ENCODE data around the gene LRR1.
A peak's percentile ranks its signal among the peaks of the same experiment; 100 is the strongest.
"Not testable (repeated sequence)": the region's sequence is repeated elsewhere in the genome, so short reads cannot be mapped to it uniquely, and the experiment has no call there.

LRR1 gene, protein sequence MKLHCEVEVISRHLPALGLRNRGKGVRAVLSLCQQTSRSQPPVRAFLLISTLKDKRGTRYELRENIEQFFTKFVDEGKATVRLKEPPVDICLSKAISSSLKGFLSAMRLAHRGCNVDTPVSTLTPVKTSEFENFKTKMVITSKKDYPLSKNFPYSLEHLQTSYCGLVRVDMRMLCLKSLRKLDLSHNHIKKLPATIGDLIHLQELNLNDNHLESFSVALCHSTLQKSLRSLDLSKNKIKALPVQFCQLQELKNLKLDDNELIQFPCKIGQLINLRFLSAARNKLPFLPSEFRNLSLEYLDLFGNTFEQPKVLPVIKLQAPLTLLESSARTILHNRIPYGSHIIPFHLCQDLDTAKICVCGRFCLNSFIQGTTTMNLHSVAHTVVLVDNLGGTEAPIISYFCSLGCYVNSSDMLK
- long read RNA-seq, donor 1, partial matches to known transcripts, result 374 of 377 reads
- long read RNA-seq, donor 1, other reads (novel, unspliced or antisense), result 0 of 377 reads
- long read RNA-seq, donor 2, partial matches to known transcripts, result 0 of 3 reads
- long read RNA-seq, donor 2, other reads (novel, unspliced or antisense), result 0 of 3 reads
- long read RNA-seq, donor 3, partial matches to known transcripts, result 19 of 20 reads
- long read RNA-seq, donor 3, other reads (novel, unspliced or antisense), result 0 of 20 reads
- long read RNA-seq, donor 4, partial matches to known transcripts, result 0 of 1 reads
- long read RNA-seq, donor 4, other reads (novel, unspliced or antisense), result 0 of 1 reads
- long read RNA-seq, donor 5, partial matches to known transcripts, result 54 of 58 reads
- long read RNA-seq, donor 5, other reads (novel, unspliced or antisense), result 0 of 58 reads
- long read RNA-seq, donor 6, partial matches to known transcripts, result 0 of 3 reads
- long read RNA-seq, donor 6, other reads (novel, unspliced or antisense), result 0 of 3 reads
- long read RNA-seq, donor 7, result 0 reads
- long read RNA-seq, donor 8, partial matches to known transcripts, result 0 of 1 reads
- long read RNA-seq, donor 8, other reads (novel, unspliced or antisense), result 0 of 1 reads

- DNase-seq, result peak; percentile 99
Observed at GRCh38 chr14:49598485-49599300, at the start of gene LRR1. Gene LRR1 (plus strand): TSS chr14:49598940. CDS start chr14:49599021, 81 bp downstream.

DNA sequence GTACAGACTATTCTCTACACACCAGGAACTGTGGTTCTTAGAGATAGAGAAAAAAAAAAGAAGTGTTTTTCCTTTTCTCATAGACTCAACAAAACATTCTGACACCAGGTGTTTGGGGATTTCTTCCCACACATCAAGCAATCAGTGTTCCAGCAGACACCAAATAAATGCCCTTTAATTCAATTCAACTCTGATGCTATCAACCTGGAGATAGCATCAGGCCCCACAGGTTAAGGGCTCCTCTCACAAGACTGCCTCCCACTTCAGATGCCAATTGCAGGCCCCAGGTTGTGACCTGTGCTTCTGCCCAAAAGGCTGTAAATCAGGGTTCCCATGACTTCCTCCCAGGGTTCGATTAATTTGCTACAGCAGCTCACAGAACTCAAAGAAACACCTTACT, 49.3 kb upstream of the LRR1 start:
- DNase-seq, result no peak

DNA sequence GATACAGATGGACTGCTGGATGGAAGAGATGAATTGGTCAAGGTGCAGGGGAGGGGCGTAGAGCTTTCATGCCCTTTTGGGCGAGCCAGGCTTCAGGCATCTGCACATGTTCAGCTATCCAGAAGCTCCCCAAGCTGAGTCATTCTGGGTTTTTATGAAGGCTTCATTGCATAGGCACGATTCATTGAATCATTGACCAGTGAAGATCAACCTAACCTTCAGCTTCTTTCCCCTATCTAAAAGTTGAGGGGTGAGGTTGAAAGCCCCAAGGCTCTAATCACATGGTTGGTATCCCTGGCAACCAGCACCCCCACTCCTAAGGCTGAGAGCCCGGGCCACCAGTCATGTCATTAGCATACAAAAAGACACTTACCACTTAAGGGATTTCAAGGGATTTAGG, 48.9 kb upstream of the LRR1 start:
- DNase-seq, result no peak

GRCh38 chr14:49550286-49551184, 48.2 kb upstream of the LRR1 start:
- DNase-seq, result no peak

GRCh38 chr14:49551569-49551968, 47.2 kb upstream of the LRR1 start:
- no peak for DNase-seq

DNA sequence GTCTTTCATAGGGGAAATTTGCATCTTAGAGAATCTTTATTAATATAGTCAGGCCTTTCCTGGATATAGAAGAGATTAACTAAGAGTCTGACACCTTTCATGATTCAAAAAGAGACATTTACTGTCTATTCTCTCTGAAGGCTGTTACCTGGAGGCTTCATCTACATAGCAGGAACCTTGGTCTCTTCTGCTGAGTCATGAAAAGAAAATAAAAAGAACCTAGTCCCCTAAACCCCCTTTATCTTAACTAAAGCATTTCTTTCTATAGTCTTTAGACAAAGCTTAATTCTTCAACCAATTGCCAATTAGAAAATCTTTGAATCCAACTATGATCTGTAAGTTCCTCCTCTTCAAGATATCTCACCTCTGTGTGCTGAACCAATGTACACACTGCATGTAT, 45.6 kb upstream of the LRR1 start:
- DNase-seq, result no peak

GRCh38 chr14:49553892-49554291, 44.8 kb upstream of the LRR1 start:
- no peak for DNase-seq

GRCh38 chr14:49559979-49560768, 38.6 kb upstream of the LRR1 start:
- DNase-seq, result no peak

- DNase-seq, result no peak
Observed at GRCh38 chr14:49566714-49567113, 32.0 kb upstream of the LRR1 start.

DNA sequence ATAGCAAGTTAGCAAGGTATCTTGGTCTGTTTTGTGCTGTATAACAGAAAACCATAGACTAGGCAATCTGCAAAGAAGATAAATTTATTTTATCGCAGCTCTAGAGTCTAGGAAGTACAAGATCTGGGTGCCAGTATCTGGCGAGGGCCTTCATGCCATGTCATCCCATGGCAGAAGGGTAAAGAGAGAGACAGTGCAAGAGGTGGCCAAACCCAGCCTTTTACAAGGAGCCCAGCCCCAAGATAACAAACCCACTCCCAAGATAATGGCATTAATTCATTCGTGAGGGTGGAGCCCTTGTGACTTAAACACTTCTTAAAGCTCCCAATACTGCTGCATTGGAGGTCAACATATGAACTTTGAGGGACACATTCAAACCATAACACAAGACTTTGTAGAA, 29.5 kb upstream of the LRR1 start:
- no peak for DNase-seq

DNA sequence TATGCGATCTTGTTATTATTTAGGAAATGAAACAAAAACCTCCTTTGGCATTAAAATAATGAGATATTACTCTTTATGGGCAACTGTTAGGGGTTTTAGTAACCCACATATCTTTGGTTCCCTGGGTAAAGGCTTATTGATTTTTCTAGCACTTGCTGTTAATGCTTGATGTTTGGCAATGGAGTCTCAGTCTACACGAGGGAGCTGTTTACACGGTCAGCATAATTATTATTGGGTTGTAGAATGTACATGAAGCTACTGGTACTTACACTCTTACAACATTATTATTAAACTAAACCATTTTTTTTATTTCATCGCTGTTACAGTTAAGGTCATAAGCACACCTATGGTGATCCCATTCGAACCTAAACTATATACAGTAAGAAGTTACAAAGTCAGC, 24.7 kb upstream of the LRR1 start:
- DNase-seq, result no peak

- DNase-seq, result no peak
Observed at GRCh38 chr14:49578141-49578540, 20.6 kb upstream of the LRR1 start.

GRCh38 chr14:49579841-49580240, 18.9 kb upstream of the LRR1 start:
- DNase-seq, result no peak

- DNase-seq, result no peak
Observed at GRCh38 chr14:49581209-49582112, 17.3 kb upstream of the LRR1 start.

GRCh38 chr14:49582113-49582977, 16.4 kb upstream of the LRR1 start:
- no peak for DNase-seq

- DNase-seq, result no peak
Observed at GRCh38 chr14:49583629-49584028, 15.1 kb upstream of the LRR1 start.

- no peak for DNase-seq
Observed at GRCh38 chr14:49584058-49584457, 14.7 kb upstream of the LRR1 start.

DNA sequence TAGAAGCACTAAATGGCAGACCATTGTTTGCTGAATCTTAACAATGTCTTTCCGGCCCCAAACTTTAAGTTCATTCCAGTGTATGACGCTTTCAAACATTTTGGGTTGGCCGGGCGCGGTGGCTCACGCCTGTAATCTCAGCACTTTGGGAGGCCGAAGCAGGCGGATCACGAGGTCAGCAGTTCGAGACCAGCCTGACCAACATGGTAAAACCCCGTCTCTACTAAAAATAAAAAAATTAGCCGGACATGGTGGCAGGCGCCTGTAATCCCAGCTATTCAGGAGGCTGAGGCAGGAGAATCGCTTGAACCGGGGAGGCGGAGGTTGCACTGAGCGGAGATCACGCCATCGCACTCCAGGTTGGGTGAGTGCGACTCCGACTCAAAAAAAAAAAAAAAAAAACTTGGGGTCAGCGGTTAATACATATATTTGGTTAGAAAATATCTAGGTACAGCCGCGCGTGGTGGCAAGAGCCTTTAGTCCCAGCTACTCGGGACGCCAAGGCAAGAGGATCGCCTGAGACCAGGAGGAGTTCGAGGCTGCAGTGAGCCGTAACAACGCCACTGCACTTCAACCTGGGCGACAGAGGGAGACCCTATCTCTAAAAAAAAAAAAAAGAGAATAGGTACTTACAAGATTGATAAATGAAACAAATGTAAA, 13.6 kb upstream of the LRR1 start:
- DNase-seq, result not testable (repeated sequence)

All from right kidney (tissue), 9 donors.